ENCODE data around the gene PGM1. TPM values are rescaled to one million over a fixed set of nuclear protein-coding genes. Genes with fewer than 3 reads are reported as not detected.
A peak's percentile ranks its signal among the peaks of the same experiment; 100 is the strongest.

The PGM1 gene
- total and polyA plus RNA-seq, 4 experiments from 2014 or later = 18.8 to 48.3 (median 26.6) TPM

DNA sequence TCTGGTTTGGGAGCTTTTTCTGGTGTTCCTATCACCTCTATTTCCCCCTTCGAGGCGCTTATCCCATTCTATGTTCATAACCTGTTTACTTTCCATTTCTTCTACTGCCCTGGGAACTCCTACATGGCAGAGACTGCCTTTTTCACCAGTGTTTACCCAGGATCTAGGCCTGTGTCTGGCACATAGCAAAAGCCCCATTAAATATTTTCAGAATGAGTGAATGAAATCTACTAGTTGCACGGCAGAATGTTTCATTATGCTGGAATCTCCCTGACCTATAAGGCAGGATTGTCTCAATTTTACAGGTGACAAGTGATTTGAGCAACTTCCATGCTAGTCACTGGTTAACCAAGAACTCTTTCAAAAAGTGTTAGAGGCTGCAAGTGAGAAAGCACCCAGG, 70.1 kb downstream of the PGM1 start:
- peaks cover 1 to 15% (median 11%) of the 10 kb centered on the region in 4 donors for H3K4me1 Mint-ChIP-seq
- H3K27me3 ChIP-seq (ENCODE audit: insufficient read depth, low read length) = no peaks in the 10 kb centered on the region
- no peaks in the 10 kb centered on the region for H3K4me1 ChIP-seq (ENCODE audit: insufficient read depth, low read length)
- H3K36me3 ChIP-seq (ENCODE audit: insufficient read depth, low read length) = no peaks in the 10 kb centered on the region
- peaks cover 0 to 17% (median under 1%) of the 10 kb centered on the region in 8 donors for H3K9me3 Mint-ChIP-seq
- intact Hi-C loops (cut with micrococcal nuclease) = no loop called here
- no peaks in the 10 kb centered on the region for H3K9me3 ChIP-seq (ENCODE audit: control insufficient read depth in 1 of 2, low read length in 2 of 2)
- H3K4me3 Mint-ChIP-seq = no peak overlapping the region
- no peak overlapping the region for H3K4me3 ChIP-seq (ENCODE audit: low read length in 2 of 2)
- H3K36me3 Mint-ChIP-seq = peaks cover 51 to 57% of the 10 kb centered on the region in 2 donors
- DNase-seq = no peak
- peak overlapping the region in 2 of 7 donors; percentile 38 to 48 for H3K27ac Mint-ChIP-seq
- ChIA-PET CTCF (ENCODE audit: partially characterized antibody) (interaction anchor here (1.1 kb wide), 1 partner anchor 40 kb away, joined by 3 read pairs; no protein-coding TSS in a partner anchor), POLR2A (ENCODE audit: partially characterized antibody) (no interaction called here)
- H3K27ac ChIP-seq (ENCODE audit: low read depth, low read length) = no peak overlapping the region
- no peaks in the 10 kb centered on the region for H3K27me3 Mint-ChIP-seq

DNA sequence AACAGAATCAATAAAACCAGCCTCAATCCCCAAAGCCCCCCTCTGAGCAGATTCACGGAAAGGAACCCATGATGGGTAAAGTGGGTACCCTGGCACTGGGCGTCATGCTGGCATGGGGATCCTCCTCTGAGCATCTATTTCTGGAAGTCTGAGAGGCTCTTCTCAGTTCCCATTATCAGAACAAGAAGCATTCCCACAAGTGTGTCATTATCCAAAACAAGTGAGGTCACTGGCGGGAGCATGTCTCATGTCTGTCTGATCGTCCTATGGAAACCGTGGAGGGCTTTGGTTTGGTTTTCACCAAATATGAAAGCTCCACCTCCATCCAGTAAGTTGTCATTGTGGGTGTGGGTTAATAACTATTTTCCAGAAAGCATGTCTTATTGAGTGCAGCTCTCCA, 70.7 kb downstream of the PGM1 start:
- CTCF ChIA-PET (ENCODE audit: partially characterized antibody) = interaction anchor here (1.1 to 3.0 kb wide), 2 partner anchors 28 to 41 kb away, joined by 3 to 10 read pairs; no protein-coding TSS in a partner anchor
- Mint-ChIP-seq H3K36me3 (peaks cover 48 to 53% of the 10 kb centered on the region in 2 donors), H3K4me3 (no peak overlapping the region), H3K4me1 (peaks cover 1 to 13% (median 9%) of the 10 kb centered on the region in 4 donors), H3K27me3 (no peaks in the 10 kb centered on the region), H3K27ac (no peak overlapping the region), H3K9me3 (peaks cover 0 to 17% (median under 1%) of the 10 kb centered on the region in 8 donors)
- POLR2A ChIA-PET (ENCODE audit: partially characterized antibody) = no interaction called here
- Histone ChIP-seq H3K9me3 (ENCODE audit: control insufficient read depth in 1 of 2, low read length in 2 of 2) (no peaks in the 10 kb centered on the region), H3K27ac (ENCODE audit: low read depth, low read length) (no peak overlapping the region), H3K4me1 (ENCODE audit: insufficient read depth, low read length) (no peaks in the 10 kb centered on the region), H3K27me3 (ENCODE audit: insufficient read depth, low read length) (no peaks in the 10 kb centered on the region), H3K4me3 (ENCODE audit: low read length in 2 of 2) (no peak overlapping the region), H3K36me3 (ENCODE audit: insufficient read depth, low read length) (no peaks in the 10 kb centered on the region)
- no peak for DNase-seq
- intact Hi-C loops (cut with micrococcal nuclease) = no loop called here

DNA sequence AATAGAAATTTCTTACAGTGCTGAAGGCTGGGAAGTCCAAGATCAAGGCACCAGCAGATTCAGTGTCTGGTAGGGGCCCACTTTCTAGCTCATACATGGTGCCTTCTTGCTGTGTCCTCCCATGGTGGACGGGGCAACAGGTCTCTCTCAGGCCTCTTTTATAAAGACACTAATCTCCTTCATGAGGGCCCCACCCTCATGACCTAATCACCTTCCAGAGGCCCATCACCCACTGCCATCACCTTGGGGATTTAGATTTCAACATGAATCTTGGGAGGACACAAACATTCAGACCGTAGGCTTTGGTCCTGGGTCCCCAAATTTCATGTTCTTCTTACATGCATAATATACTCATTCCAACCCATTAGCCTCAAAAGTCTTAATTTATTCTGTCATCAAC, 71.5 kb downstream of the PGM1 start:
- Mint-ChIP-seq H3K36me3 (peaks cover 43 to 44% of the 10 kb centered on the region in 2 donors), H3K4me3 (no peak overlapping the region), H3K9me3 (peaks cover 0 to 17% (median under 1%) of the 10 kb centered on the region in 8 donors), H3K27me3 (no peaks in the 10 kb centered on the region), H3K4me1 (peaks cover 0 to 4% (median 1%) of the 10 kb centered on the region in 4 donors), H3K27ac (no peak overlapping the region)
- H3K9me3 ChIP-seq (ENCODE audit: control insufficient read depth in 1 of 2, low read length in 2 of 2) = no peaks in the 10 kb centered on the region
- DNase-seq = no peak
- ChIA-PET CTCF (ENCODE audit: partially characterized antibody) (interaction anchor here (1.1 to 3.0 kb wide), 2 partner anchors 27 to 42 kb away, joined by 3 to 10 read pairs; no protein-coding TSS in a partner anchor), POLR2A (ENCODE audit: partially characterized antibody) (no interaction called here)
- H3K27me3 ChIP-seq (ENCODE audit: insufficient read depth, low read length) = no peaks in the 10 kb centered on the region
- no peaks in the 10 kb centered on the region for H3K36me3 ChIP-seq (ENCODE audit: insufficient read depth, low read length)
- H3K27ac ChIP-seq (ENCODE audit: low read depth, low read length) = no peak overlapping the region
- no peaks in the 10 kb centered on the region for H3K4me1 ChIP-seq (ENCODE audit: insufficient read depth, low read length)
- H3K4me3 ChIP-seq (ENCODE audit: low read length in 2 of 2) = no peak overlapping the region
- intact Hi-C loops (cut with micrococcal nuclease) = no loop called here

DNA sequence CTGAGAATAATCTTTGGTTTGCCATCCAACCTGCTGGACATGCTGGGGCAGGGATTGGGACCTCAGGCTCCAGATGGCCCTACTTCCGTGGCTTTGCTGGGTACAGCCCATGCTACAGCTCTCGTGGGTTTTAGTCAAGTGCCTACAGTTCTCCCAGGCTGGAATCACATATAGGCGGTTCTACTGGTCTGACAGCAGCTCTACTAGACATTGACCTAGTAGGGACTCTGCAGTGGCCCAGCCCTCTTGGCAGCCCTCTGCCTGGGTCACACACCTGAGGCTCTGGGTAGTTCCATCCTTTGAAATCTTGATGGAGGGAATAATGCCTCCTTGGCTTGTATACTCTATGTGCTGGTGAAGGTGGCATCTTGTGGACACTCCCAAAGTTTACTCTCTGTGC, 72.2 kb downstream of the PGM1 start:
- Histone ChIP-seq H3K9me3 (ENCODE audit: control insufficient read depth in 1 of 2, low read length in 2 of 2) (no peaks in the 10 kb centered on the region), H3K27ac (ENCODE audit: low read depth, low read length) (no peak overlapping the region), H3K4me3 (ENCODE audit: low read length in 2 of 2) (no peak overlapping the region), H3K27me3 (ENCODE audit: insufficient read depth, low read length) (no peaks in the 10 kb centered on the region), H3K4me1 (ENCODE audit: insufficient read depth, low read length) (no peaks in the 10 kb centered on the region), H3K36me3 (ENCODE audit: insufficient read depth, low read length) (no peaks in the 10 kb centered on the region)
- peaks cover 0 to 17% (median under 1%) of the 10 kb centered on the region in 8 donors for H3K9me3 Mint-ChIP-seq
- H3K4me3 Mint-ChIP-seq = no peak overlapping the region
- H3K36me3 Mint-ChIP-seq = peaks cover 39 to 44% of the 10 kb centered on the region in 2 donors
- ChIA-PET POLR2A (ENCODE audit: partially characterized antibody) (no interaction called here), CTCF (ENCODE audit: partially characterized antibody) (interaction anchor here (3.0 kb wide), 1 partner anchor 26 kb away, joined by 10 read pairs; no protein-coding TSS in a partner anchor)
- H3K4me1 Mint-ChIP-seq = no peaks in the 10 kb centered on the region
- no peaks in the 10 kb centered on the region for H3K27me3 Mint-ChIP-seq
- intact Hi-C loops (cut with micrococcal nuclease) = no loop called here
- DNase-seq = no peak
- no peak overlapping the region for H3K27ac Mint-ChIP-seq

DNA sequence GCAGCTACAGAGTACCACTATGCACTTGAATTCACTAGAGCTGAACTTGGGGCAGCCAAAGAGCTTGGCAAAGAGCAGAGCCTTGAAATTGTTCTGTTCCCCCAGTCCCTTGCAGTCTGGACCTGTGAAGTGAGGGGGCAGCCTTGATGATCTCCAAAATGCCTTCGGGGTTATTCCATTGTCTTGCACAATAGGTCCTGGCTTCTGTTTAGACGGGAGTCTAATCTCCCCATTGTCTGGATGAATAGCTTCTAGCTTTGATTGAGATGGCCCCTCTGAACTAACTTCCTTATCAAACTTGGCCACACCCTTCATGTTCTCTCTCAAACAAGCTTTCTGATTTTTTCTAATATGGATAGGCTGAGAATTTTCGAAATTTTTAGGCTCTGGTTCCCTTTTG, 72.6 kb downstream of the PGM1 start:
- H3K36me3 ChIP-seq (ENCODE audit: insufficient read depth, low read length) = no peaks in the 10 kb centered on the region
- no peak overlapping the region for H3K27ac ChIP-seq (ENCODE audit: low read depth, low read length)
- Mint-ChIP-seq H3K36me3 (peaks cover 39 to 44% of the 10 kb centered on the region in 2 donors), H3K27me3 (no peaks in the 10 kb centered on the region), H3K27ac (no peak overlapping the region), H3K4me1 (no peaks in the 10 kb centered on the region), H3K9me3 (peaks cover 0 to 17% (median under 1%) of the 10 kb centered on the region in 8 donors), H3K4me3 (no peak overlapping the region)
- no peaks in the 10 kb centered on the region for H3K9me3 ChIP-seq (ENCODE audit: control insufficient read depth in 1 of 2, low read length in 2 of 2)
- no peaks in the 10 kb centered on the region for H3K4me1 ChIP-seq (ENCODE audit: insufficient read depth, low read length)
- DNase-seq = no peak
- no peak overlapping the region for H3K4me3 ChIP-seq (ENCODE audit: low read length in 2 of 2)
- ChIA-PET CTCF (ENCODE audit: partially characterized antibody) (interaction anchor here (1.2 to 3.0 kb wide), 2 partner anchors 10 to 26 kb away, joined by 3 to 10 read pairs; no protein-coding TSS in a partner anchor), POLR2A (ENCODE audit: partially characterized antibody) (no interaction called here)
- intact Hi-C loops (cut with micrococcal nuclease) = no loop called here
- H3K27me3 ChIP-seq (ENCODE audit: insufficient read depth, low read length) = no peaks in the 10 kb centered on the region

DNA sequence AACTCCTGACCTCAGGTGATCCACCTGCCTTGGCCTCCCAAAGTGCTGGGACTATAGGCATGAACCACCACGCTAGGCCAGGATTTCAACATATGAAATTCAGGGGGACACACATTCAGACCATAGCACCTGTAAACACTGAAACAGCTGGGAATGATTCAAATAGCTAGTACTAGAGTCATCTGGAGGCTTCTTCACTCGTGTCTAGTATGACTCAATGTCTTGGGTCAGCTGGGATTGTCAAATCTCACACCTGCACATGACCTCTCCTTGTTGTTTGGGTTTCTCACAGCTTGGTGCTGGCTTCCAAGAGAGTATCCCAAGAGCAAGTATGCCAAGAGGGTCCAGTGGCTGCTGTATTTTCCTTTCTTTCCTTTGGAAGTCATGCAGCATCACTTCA, 75.1 kb downstream of the PGM1 start:
- ChIA-PET POLR2A (ENCODE audit: partially characterized antibody) (no interaction called here), CTCF (ENCODE audit: partially characterized antibody) (no interaction called here)
- Mint-ChIP-seq H3K9me3 (peaks cover 0 to 17% (median under 1%) of the 10 kb centered on the region in 8 donors), H3K36me3 (peaks cover 22 to 24% of the 10 kb centered on the region in 2 donors), H3K4me1 (no peaks in the 10 kb centered on the region), H3K27me3 (no peaks in the 10 kb centered on the region), H3K27ac (no peak overlapping the region), H3K4me3 (no peak overlapping the region)
- H3K27ac ChIP-seq (ENCODE audit: low read depth, low read length) = no peak overlapping the region
- H3K4me1 ChIP-seq (ENCODE audit: insufficient read depth, low read length) = no peaks in the 10 kb centered on the region
- no peaks in the 10 kb centered on the region for H3K9me3 ChIP-seq (ENCODE audit: control insufficient read depth in 1 of 2, low read length in 2 of 2)
- no peak overlapping the region for H3K4me3 ChIP-seq (ENCODE audit: low read length in 2 of 2)
- H3K27me3 ChIP-seq (ENCODE audit: insufficient read depth, low read length) = no peaks in the 10 kb centered on the region
- H3K36me3 ChIP-seq (ENCODE audit: insufficient read depth, low read length) = no peaks in the 10 kb centered on the region
- intact Hi-C loops (cut with micrococcal nuclease) = no loop called here
- DNase-seq = no peak

DNA sequence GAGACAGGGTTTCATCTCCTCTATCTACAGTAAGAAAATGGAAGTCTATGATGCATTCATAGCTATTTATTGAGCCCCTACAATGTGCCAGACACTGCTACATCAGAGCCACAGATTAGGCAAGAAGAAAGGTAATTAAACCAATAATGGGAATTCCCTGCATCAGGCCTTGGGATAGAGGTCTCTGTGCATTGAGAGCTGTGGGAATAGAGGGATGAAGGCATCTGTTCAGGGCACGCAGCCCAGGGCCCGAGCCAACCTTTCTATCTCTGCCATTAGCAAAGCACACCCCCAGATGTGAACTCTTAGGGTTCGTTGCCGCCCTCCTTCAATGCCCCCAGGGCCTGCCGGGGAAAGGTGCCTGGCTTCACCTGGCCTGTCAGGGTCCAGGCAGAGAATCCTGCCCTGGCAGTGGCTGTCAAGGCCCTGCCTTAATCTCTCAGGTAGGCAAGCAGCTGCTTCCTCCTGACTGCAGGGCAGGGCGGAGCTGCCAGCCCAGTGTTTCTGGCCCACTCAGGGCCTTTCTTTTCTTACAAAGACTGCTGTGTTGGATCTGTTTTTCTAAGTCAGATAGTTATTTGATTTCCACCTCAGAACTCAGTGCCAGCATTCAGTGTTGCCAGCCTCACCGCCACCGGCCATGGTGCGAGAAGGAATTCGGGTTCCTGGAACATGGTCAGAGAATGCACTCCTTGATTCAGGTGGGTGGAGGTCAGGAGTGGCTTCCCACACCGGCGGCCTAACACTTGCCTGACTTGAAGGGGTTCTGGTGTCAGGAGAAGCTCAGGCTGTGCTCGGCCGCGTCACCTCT, 76.1 kb downstream of the PGM1 start:
- no peaks in the 10 kb centered on the region for H3K9me3 ChIP-seq (ENCODE audit: control insufficient read depth in 1 of 2, low read length in 2 of 2)
- H3K4me1 Mint-ChIP-seq = no peaks in the 10 kb centered on the region
- H3K36me3 Mint-ChIP-seq = peaks cover 13 to 17% of the 10 kb centered on the region in 2 donors
- H3K4me3 ChIP-seq (ENCODE audit: low read length in 2 of 2) = no peak overlapping the region
- H3K9me3 Mint-ChIP-seq = peaks cover 0 to 13% (median under 1%) of the 10 kb centered on the region in 8 donors
- intact Hi-C loops (cut with micrococcal nuclease) = no loop called here
- H3K27ac ChIP-seq (ENCODE audit: low read depth, low read length) = no peak overlapping the region
- no peaks in the 10 kb centered on the region for H3K4me1 ChIP-seq (ENCODE audit: insufficient read depth, low read length)
- ChIA-PET POLR2A (ENCODE audit: partially characterized antibody) (no interaction called here), CTCF (ENCODE audit: partially characterized antibody) (no interaction called here)
- H3K4me3 Mint-ChIP-seq = no peak overlapping the region
- H3K27me3 Mint-ChIP-seq = no peaks in the 10 kb centered on the region
- peak overlapping the region in 1 of 7 donors; percentile 37 for H3K27ac Mint-ChIP-seq
- DNase-seq = no peak
- H3K27me3 ChIP-seq (ENCODE audit: insufficient read depth, low read length) = no peaks in the 10 kb centered on the region
- no peaks in the 10 kb centered on the region for H3K36me3 ChIP-seq (ENCODE audit: insufficient read depth, low read length)

Measured in CD4-positive, alpha-beta memory T cell (primary cell).